Measurements from ENCODE around the gene DNAAF2.
A peak's percentile ranks its signal among the peaks of the same experiment; 100 is the strongest.
"Not testable (repeated sequence)": the region's sequence is repeated elsewhere in the genome, so short reads cannot be mapped to it uniquely, and the experiment has no call there.

The DNAAF2 gene, protein sequence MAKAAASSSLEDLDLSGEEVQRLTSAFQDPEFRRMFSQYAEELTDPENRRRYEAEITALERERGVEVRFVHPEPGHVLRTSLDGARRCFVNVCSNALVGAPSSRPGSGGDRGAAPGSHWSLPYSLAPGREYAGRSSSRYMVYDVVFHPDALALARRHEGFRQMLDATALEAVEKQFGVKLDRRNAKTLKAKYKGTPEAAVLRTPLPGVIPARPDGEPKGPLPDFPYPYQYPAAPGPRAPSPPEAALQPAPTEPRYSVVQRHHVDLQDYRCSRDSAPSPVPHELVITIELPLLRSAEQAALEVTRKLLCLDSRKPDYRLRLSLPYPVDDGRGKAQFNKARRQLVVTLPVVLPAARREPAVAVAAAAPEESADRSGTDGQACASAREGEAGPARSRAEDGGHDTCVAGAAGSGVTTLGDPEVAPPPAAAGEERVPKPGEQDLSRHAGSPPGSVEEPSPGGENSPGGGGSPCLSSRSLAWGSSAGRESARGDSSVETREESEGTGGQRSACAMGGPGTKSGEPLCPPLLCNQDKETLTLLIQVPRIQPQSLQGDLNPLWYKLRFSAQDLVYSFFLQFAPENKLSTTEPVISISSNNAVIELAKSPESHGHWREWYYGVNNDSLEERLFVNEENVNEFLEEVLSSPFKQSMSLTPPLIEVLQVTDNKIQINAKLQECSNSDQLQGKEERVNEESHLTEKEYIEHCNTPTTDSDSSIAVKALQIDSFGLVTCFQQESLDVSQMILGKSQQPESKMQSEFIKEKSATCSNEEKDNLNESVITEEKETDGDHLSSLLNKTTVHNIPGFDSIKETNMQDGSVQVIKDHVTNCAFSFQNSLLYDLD

DNA sequence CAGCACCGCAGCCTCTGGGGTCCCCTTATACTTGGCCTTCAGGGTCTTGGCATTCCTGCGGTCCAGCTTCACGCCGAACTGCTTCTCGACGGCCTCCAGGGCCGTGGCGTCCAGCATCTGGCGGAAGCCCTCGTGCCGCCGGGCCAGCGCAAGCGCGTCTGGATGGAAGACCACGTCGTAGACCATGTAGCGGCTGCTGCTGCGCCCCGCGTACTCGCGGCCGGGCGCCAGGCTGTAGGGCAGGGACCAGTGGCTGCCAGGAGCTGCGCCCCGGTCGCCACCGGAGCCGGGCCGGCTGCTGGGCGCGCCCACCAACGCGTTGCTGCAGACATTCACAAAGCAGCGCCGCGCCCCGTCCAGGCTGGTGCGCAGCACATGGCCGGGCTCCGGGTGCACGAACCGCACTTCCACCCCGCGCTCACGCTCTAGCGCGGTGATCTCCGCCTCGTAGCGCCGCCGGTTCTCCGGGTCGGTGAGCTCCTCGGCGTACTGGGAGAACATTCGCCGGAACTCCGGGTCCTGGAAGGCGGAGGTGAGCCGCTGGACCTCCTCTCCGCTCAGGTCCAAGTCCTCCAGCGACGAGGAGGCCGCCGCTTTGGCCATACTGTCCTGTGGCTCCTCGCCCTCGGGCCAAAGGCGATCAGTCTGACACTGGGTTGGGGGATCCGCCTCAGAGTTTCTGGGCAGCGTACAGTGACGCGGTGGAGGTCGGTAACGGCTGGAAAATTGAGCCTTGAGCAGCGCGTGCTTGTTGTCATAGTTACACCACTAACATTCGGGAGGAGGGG lies at the start of gene DNAAF2:
TSS of gene DNAAF2 (minus strand) at position 698 of the 788 bp plus-strand sequence. CDS start at position 603, 95 bp downstream.
- peak; percentile 82 for DNase-seq

GRCh38 chr14:49679271-49679670 lies 44.2 kb upstream of the DNAAF2 start:
- DNase-seq = no peak

DNA sequence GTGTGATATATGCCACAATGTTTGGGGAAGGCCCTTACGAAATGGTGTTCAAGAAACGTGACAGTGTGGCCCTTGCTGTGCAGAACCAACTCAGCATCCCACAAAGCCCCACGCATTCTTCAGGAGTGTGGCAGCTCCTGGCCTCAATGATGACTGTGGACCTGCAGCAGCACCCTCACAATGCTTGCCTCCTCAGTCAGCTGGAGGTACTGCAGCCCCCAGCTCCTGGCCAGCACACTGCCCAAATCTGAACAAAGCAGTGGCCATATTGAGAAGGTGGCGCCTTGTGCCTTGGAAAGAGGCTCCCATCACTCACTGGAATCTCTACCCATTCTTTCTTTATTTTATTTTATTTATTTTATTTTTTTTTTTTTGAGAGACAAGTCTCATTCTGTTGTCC lies 42.6 kb upstream of the DNAAF2 start:
- DNase-seq = no peak

DNA sequence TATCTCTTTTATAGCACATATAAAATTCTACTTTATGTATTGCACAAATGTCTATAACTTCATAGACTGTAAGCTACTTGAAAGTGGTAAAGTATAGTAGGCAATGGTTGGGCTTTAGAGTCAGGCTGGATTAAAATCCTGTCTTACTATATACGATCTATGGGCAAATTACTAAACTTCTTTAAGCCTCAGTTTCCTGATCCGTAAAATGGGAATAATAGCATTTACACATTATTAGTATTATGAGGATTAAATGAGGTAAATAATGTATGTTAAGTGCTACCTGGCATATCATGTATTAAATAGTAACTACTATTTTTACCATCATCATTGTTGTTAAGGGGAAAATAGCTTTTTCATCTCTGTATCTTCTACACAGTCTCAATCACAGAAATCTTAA lies 38.5 kb upstream of the DNAAF2 start:
- DNase-seq = no peak

DNA sequence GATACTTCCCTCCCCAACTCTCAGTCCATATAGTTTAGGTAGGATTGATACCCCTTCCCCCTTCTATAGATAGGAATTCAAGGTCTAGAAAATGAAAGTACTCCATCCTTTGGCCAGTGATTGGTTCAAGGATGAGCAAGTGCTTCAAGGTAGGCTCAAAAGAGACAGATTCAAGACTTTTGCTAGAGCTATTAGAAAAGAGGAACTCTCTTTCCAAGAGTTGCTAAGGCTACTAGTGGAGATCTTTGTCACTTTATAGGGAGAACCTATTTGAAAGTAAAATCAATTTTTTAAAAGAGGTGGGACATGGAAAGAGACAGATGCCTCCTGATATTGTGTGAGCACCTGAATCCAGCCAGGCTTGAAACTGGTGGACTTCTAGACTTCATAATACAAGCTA lies 35.4 kb upstream of the DNAAF2 start:
- DNase-seq = no peak

DNA sequence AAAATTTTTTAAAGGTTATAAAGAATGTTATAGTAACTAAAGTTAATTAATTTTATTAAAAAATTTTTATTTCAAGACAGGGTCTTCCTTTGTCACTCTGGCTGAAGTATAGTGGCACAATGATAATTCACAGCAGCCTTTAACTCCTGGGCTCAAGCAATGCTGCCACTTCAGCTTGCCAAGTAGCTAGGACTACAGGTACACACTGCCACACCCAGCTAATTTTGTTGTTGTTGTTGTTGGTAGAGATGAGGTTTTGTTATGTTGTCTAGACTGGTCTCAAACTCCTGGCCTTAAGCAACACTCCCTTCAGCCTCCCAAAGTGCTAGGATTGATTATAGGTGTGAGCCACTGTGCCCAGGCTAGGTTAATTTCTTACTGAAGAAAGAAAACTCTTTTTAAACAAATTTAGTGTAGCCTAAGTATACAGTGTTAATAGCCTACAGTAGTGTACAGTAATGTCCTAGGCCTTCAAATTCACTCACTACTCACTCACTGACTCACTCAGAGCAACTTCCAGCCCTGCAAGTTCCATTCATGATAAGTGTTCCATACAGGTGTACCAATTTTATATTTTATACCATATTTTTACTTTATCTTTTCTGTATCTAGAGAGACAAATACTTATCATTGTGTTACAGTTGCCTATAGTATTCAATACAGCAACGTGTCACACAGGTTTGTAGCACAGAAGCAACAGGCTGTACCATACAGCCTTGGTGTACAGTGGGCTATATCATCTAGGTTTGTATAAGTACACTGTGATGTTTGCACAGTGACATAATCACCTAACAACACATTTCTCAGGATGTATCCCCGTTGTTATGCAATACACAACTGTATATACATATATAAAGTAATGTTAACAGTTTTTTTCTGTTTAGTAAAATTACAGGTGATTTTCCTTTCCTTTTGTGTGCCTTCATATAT lies 24.7 kb upstream of the DNAAF2 start:
- DNase-seq = no peak

- DNase-seq = not testable (repeated sequence)
Measured at GRCh38 chr14:49657500-49657899, 22.5 kb upstream of the DNAAF2 start.

- no peak for DNase-seq
Measured at GRCh38 chr14:49654511-49654910, 19.5 kb upstream of the DNAAF2 start.

GRCh38 chr14:49653508-49653907 lies 18.5 kb upstream of the DNAAF2 start:
- DNase-seq = no peak

- DNase-seq = no peak
Measured at GRCh38 chr14:49642163-49642562, 7.1 kb upstream of the DNAAF2 start.

- no peak for DNase-seq
Measured at GRCh38 chr14:49641697-49642129, 6.7 kb upstream of the DNAAF2 start.

DNA sequence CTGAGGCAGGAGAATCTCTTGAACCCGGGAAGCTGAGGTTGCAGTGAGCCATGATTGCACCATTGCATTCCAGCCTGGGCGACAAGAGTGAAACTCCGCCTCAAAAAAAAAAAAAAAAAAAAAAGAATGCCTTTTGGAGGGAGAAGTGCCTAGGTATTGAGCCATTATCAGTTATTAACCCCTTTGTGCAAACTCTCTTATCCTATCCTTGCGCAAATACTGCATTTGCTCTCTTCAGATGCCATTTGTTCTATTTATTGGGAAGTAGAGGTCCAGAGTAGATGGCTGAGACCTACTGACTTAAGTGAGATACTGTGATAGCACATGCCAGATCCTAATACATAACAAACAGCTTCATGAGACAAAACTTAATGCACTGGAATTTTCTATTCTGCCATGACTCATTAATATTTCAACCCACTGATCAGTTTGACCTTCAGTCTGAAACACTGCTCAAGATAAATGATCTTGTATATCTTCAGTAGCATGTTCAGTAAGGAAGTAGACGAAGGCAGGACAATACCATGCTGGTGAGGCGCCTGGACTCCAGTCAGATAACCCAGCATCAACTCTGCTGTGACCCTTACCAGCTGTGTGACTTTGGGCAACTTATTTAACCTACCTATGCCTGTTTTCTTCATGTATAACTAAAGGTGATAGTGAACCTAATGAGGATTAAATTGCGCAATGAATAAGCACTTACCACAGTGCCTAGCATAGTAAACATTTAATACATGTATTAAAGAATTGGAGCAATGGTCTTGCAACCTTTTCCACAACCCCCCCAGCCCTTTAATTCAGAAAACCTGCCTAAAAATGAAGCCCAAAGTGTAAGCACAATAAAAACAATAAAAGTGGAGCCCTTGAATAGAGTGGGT lies 5.7 kb upstream of the DNAAF2 start:
- DNase-seq = no peak

DNA sequence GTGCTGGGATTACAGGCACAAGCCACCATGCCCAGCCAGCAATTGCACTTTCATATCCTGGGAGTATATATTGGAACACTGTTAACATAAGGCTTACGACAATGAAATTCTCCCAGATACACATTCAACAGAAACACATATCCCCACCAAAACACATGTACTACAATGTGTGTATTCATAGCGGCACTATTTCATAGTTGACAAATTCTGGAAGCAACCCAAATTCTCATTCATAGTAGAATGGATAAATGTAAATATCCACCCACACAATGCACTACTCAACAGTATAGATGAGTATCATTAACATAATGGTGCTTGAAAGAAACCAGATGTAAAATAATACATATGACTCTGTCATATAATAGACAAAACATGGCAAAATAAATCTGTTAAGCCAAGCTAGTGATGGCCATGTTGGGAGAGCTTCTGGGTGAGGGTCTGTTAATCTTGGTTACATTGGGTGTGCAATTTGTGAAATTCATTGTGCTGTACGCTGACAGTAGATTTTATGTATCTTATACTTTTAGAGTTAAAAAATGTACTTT lies 2.6 kb upstream of the DNAAF2 start:
- DNase-seq = no peak

DNA sequence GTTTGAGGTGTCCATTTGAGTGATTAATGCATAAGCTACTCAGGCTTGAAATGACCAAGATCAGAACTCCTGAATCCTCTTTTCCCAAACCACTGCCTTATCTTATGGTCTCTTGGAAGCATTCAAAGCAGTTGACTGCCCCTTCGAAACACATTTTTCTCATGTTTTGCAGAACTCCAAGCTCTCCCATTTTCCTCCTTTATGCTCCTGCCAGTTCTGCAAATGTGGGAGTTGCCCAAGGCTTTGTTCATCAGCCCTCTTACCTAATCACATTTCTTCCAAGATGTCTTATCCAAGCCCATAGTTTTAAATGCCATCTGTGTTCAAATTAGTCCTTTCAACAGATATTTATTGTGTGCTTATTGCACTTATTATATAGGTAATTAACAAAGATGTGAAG lies 1.8 kb upstream of the DNAAF2 start:
- no peak for DNase-seq

DNA sequence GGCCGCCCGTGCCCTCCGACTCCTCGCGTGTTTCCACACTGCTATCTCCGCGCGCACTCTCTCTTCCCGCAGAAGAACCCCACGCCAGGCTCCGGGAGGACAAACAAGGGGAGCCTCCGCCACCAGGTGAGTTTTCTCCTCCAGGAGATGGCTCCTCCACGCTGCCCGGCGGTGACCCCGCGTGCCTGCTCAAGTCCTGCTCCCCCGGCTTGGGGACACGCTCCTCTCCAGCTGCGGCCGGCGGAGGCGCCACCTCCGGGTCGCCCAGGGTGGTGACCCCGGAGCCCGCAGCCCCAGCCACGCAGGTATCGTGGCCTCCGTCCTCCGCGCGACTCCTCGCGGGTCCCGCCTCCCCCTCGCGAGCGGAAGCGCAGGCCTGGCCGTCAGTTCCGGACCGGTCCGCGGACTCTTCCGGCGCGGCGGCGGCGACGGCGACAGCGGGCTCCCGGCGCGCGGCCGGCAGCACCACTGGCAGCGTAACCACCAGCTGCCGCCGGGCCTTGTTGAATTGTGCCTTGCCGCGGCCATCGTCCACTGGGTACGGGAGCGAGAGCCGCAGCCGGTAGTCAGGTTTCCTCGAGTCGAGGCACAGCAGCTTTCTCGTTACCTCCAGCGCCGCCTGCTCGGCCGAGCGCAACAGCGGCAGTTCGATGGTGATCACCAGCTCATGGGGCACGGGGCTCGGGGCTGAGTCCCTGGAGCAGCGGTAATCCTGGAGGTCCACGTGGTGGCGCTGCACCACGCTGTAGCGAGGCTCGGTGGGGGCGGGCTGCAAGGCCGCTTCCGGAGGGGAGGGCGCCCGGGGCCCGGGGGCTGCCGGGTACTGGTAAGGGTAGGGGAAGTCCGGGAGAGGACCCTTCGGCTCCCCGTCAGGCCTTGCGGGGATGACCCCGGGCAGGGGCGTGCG lies 1.2 kb downstream of the DNAAF2 start:
- peak; percentile 98 for DNase-seq

DNA sequence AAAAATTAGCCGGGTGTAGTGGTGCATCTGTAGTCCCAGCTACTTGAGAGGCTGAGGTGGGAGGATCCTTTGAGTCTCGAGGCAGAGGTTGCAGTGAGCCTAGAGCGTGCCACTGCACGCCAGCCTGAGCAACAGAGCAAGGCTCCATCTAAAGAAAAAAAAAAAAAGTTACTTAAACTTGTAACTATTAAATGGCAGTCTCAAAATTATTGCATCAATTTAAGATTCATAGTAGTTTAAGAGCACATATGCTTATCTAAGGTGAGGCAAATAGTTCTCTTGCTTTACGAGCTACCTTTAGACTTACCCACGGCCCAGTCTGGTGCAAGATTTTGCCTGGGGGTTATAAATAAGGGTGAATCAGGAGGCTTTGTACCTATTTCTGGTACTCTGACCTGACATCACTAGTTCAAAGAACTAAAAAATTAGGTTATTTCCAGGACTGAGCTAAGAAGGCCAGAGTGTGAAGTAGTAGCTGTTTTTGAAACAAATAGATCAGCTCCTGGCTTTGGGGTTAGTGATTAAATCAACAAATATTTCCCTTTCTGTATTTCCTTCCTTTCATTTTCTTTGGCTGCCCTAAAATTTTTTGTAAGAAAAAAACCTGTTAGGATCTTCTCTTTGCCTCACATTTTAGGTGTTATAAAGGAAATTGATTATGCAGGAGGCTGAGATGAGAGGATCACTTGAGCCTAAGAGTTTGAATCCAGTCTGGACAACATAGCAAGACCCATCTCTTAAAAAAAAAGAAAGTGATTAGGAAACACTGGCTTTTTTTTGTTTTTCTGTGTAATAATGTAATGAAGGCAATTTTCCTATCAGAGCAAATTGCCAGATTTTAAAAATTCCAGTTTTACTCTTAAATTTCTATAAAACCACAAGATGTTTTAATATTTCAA lies 10.9 kb downstream of the DNAAF2 start:
- DNase-seq = no peak

DNA sequence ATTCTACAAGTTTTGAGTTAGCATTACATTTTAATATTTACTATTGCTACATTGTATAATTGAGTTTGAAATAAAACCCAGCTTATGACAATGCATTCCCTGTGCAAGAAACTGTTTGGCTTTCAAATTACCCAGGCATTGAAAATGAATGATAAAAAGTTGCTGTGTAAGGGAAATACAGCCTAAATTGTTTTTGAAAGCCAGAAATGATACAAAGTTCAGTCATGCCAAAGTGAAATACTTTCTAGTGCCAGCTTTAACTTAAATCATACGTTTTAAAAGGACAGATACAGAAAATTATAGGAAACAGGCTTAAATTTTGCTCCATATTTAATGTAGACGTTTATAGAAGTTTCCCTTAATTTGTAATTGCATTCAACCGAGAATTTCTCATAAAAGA lies 11.7 kb downstream of the DNAAF2 start:
- no peak for DNase-seq

DNA sequence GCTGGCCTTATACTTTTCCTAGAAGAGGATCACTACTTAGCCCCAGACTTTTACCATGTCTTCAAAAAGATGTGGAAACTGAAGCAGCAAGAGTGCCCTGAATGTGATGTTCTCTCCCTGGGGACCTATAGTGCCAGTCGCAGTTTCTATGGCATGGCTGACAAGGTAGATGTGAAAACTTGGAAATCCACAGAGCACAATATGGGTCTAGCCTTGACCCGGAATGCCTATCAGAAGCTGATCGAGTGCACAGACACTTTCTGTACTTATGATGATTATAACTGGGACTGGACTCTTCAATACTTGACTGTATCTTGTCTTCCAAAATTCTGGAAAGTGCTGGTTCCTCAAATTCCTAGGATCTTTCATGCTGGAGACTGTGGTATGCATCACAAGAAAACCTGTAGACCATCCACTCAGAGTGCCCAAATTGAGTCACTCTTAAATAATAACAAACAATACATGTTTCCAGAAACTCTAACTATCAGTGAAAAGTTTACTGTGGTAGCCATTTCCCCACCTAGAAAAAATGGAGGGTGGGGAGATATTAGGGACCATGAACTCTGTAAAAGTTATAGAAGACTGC lies 12.9 kb downstream of the DNAAF2 start:
- DNase-seq = no peak

Data from left hindlimb (tissue), 1 donor.